CD14-positive monocyte (primary cell): Measurements from ENCODE around the gene ODR4. TPM values are rescaled to one million over a fixed set of nuclear protein-coding genes. Genes with fewer than 3 reads are reported as not detected.

Experiments used
- DNase-seq, 3 donors: peaks; one replicate each; pipeline ENCODE4 v3.0.0-alpha.2; 2011 to 2022
- H2AFZ ChIP-seq: 2 replicates; pipeline ENCODE4 v1.6.0; 2012; ENCODE audit warnings: mild to moderate bottlenecking, low read depth, low read length, inconsistent platforms; ENCODE audit not compliant: insufficient read depth, poor library complexity, severe bottlenecking
- H3K27ac ChIP-seq, 2 donors: 1 replicate in 1 of 2; 2 replicates in 1 of 2; pipeline ENCODE4 v1.5.1; 2012 to 2013; ENCODE audit warnings: low read length in 2 of 2, control low read depth in 1 of 2, inconsistent platforms in 1 of 2, low read depth in 1 of 2, mild to moderate bottlenecking in 1 of 2
- H3K27me3 ChIP-seq, 2 donors: one replicate each; pipeline versions ENCODE4 v1.6.0 to v1.6.1; 2011 to 2013; ENCODE audit warnings: low read length in 2 of 2; ENCODE audit not compliant: control insufficient read depth in 2 of 2, insufficient read depth in 2 of 2
- H3K36me3 ChIP-seq, 2 donors: replicated peaks in 1 of 2; 1 replicate in 1 of 2; 2 replicates in 1 of 2; pipeline versions ENCODE4 v1.5.1 to v1.6.1; 2012 to 2013; ENCODE audit warnings: low read length in 2 of 2, control low read depth in 1 of 2, inconsistent platforms in 1 of 2, mild to moderate bottlenecking in 1 of 2; ENCODE audit not compliant: insufficient read depth in 2 of 2, control insufficient read depth in 1 of 2
- H3K4me1 ChIP-seq, 2 donors: 1 replicate in 1 of 2; 2 replicates in 1 of 2; pipeline versions ENCODE4 v1.5.1 to v1.6.1; 2012 to 2013; ENCODE audit warnings: low read length in 2 of 2, control low read depth in 1 of 2, inconsistent platforms in 1 of 2, mild to moderate bottlenecking in 1 of 2, moderate library complexity in 1 of 2; ENCODE audit not compliant: insufficient read depth in 2 of 2, control insufficient read depth in 1 of 2
- H3K4me2 ChIP-seq: replicated peaks from 2 replicates; pipeline ENCODE3; 2012; ENCODE audit warnings: low read length, moderate library complexity, mild to moderate bottlenecking; ENCODE audit not compliant: poor library complexity, severe bottlenecking; ENCODE audit errors: extremely low read depth
- H3K4me3 ChIP-seq, 3 experiments: fragments of 200-600 bp in 1 of 3; sonication (generic) in 1 of 3; replicated peaks in 1 of 3; 1 replicate in 2 of 3; 2 replicates in 1 of 3; pipeline ENCODE4 v1.5.1; 2011 to 2013; ENCODE audit warnings: low read length in 3 of 3, mild to moderate bottlenecking in 3 of 3, control low read depth in 2 of 3, low read depth in 2 of 3, inconsistent platforms in 1 of 3, moderate library complexity in 1 of 3
- H3K79me2 ChIP-seq: 2 replicates; pipeline ENCODE4 v1.6.0; 2012; ENCODE audit warnings: mild to moderate bottlenecking, control low read depth, inconsistent platforms, low read length, moderate library complexity; ENCODE audit not compliant: insufficient read depth
- H3K9ac ChIP-seq: 2 replicates; pipeline ENCODE4 v1.6.0; 2017; ENCODE audit warnings: low read length, mild to moderate bottlenecking; ENCODE audit not compliant: insufficient read depth, poor library complexity, severe bottlenecking
- H3K9me3 ChIP-seq, 2 donors: replicated peaks in 1 of 2; 1 replicate in 1 of 2; 2 replicates in 1 of 2; pipeline versions ENCODE4 v1.5.1 to v1.6.1; 2012 to 2013; ENCODE audit warnings: low read length in 2 of 2, control low read depth in 1 of 2; ENCODE audit not compliant: control insufficient read depth in 1 of 2, insufficient read depth in 1 of 2
- H4K20me1 ChIP-seq: 2 replicates; pipeline ENCODE4 v1.6.0; 2012; ENCODE audit warnings: mild to moderate bottlenecking, low read length, control low read depth, moderate library complexity; ENCODE audit not compliant: insufficient read depth
- H3K27ac Mint-ChIP-seq, 7 donors: one replicate each; pipeline ENCODE4 v1.8.0; 2020; ENCODE audit warnings: mild to moderate bottlenecking in 7 of 7, mixed read lengths in 7 of 7, moderate library complexity in 6 of 7, inconsistent platforms in 2 of 7
- H3K27me3 Mint-ChIP-seq, 3 donors: one replicate each; pipeline ENCODE4 v1.8.0; 2021 to 2022; ENCODE audit warnings: low read depth in 3 of 3, mild to moderate bottlenecking in 3 of 3, mixed read lengths in 3 of 3, moderate library complexity in 3 of 3, inconsistent platforms in 1 of 3
- H3K36me3 Mint-ChIP-seq, 2 donors: one replicate each; pipeline ENCODE4 v1.8.0; 2020; ENCODE audit warnings: mixed read lengths in 2 of 2, inconsistent platforms in 1 of 2, mild to moderate bottlenecking in 1 of 2
- H3K4me1 Mint-ChIP-seq: one replicate; pipeline ENCODE4 v1.8.0; 2020; ENCODE audit warnings: mild to moderate bottlenecking, mixed read lengths
- H3K4me3 Mint-ChIP-seq, 2 donors: one replicate each; pipeline ENCODE4 v1.8.0; 2020; ENCODE audit warnings: mild to moderate bottlenecking in 2 of 2, mixed read lengths in 2 of 2, moderate library complexity in 1 of 2
- H3K9me3 Mint-ChIP-seq, 7 donors: one replicate each; pipeline ENCODE4 v1.8.0; 2020 to 2022; ENCODE audit warnings: mixed read lengths in 7 of 7, mild to moderate bottlenecking in 6 of 7, moderate library complexity in 6 of 7, inconsistent platforms in 2 of 7
- whole genome bisulfite sequencing: methylation state at CpG from one replicate; pipeline ENCODE4 v1.1.5; 2013; ENCODE audit warnings: missing lambda C conversion rate; ENCODE audit not compliant: insufficient coverage; 5-methylcytosine and 5-hydroxymethylcytosine counted together
- intact Hi-C, 2 donors: fragments of 100-400 bp; cut with micrococcal nuclease; formaldehyde crosslinking; loops; one replicate each; pipeline versions ENCODE4 v1.15.0 to v1.15.1; 2023
- polyA minus RNA-seq: library from RNA; depleted of rRNA, polyadenylated mRNA; stranded (reverse); fragments of >200 nt; gene quantifications from 2 replicates; pipeline ENCODE4 v1.2.3, GENCODE V29; 2012
- polyA plus RNA-seq, 3 donors: library from polyadenylated mRNA; depleted of rRNA in 1 of 3; unstranded in 2 of 3; stranded (reverse) in 1 of 3; fragments of 300-500 nt in 2 of 3; fragments of >200 nt in 1 of 3; fragmentation: Illumina TruSeq in 2 of 3; gene quantifications; 1 replicate in 2 of 3; 2 replicates in 1 of 3; pipeline ENCODE4 v1.2.3, GENCODE V29; 2012 to 2021
- total RNA-seq, 12 experiments: library from RNA in 1 of 12; stranded (reverse) in 1 of 12; fragments of 120-200 nt in 1 of 12; gene quantifications; one replicate each; pipeline ENCODE4 v1.2.4 and lab custom pipeline; 2013 to 2026; ENCODE audit warnings: mixed read lengths in 6 of 12, inconsistent platforms in 1 of 12
- TF ChIP-seq, protein P1 (sequence below): fragments of 200-600 bp; IDR thresholded peaks from one replicate; pipeline ENCODE4 v1.8.0; 2022; ENCODE audit warnings: antibody characterized with exemption, mild to moderate bottlenecking

Gene ODR4
- total RNA-seq (2013), result 23.6 TPM
- polyA plus RNA-seq (10 to 100 TPM in 1 of 3 donors, 1 to 10 TPM in 2; 6.4 to 10.1 (median 9.7) TPM), polyA minus RNA-seq (4.7 and 5.8 TPM in 2 replicates), total RNA-seq (lab: John Stamatoyannopoulos, UW) (27.7 to 75.5 (median 46.9) reads per million in 11 experiments)

DNA sequence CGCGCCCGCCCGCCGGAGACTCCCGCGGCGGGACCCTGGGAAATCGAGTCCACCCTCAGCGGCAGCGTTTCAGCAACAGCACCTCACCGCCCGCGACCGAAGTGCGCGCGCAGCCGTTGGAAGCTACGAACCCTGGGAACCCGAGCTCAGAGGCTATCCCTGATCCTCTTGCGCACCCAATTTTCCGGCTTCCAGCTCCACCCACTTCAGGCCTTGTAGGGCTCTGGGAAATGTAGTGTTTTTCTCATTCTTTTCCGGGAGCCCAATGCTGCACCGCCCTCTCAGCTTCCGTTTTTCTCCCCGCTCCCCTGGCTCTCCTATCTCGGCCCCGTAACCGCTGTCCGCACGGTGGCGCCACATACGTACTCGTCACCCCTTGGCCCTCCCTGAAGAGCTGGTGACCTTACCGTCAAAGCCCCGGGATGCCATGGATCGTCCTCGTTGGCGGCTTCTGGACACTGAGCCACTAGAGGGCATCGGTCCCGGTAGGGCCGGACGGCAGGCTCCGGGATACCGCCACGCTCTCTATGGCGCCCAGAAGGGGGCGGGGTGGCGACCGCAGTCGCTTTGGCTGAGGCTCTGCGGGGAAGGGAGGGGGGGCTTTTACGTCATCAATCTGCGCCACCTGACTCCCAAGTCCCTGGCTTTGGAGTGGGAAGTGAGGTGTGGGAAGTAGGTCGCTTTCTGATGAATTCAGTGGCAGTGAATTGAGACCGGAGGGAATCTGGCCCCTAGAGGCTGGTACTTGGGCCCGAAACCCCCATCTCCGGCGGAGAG is at the start of gene ODR4, which contains the start of gene TPR:
Gene ODR4, plus strand, starts transcription at position 687 of the 777 bp plus-strand sequence. CDS start 3,948 bp downstream, outside the sequence.
Gene TPR, minus strand, starts transcription at position 102 of the 777 bp plus-strand sequence. CDS start 225 bp downstream, outside the sequence.
- Mint-ChIP-seq H3K36me3 (peaks cover 30 to 34% of the 10 kb centered on the region in 2 donors), H3K4me1 (peaks cover 14% of the 10 kb centered on the region), H3K9me3 (no peaks in the 10 kb centered on the region), H3K27ac (peak within 1 kb of the TSS; percentile 98 to 100 (median 99)), H3K4me3 (peak within 1 kb of the TSS; percentile 95 to 98), H3K27me3 (no peaks in the 10 kb centered on the region)
- under 1% methylated on average over 52 of the region's 60 CpGs for WGBS
- Histone ChIP-seq H3K9me3 (no peaks in the 10 kb centered on the region), H3K4me1 (peaks cover 13 to 27% of the 10 kb centered on the region in 2 donors), H4K20me1 (peaks cover 10% of the 10 kb centered on the region), H3K27me3 (no peaks in the 10 kb centered on the region), H3K36me3 (peaks cover 20 to 30% of the 10 kb centered on the region in 2 donors), H3K27ac (peak within 1 kb of the TSS; percentile 92 to 98), H3K4me2 (peak within 1 kb of the TSS; percentile 86), H3K79me2 (peaks cover 80% of the 10 kb centered on the region), H3K4me3 (peak within 1 kb of the TSS; percentile 70 to 97 (median 89)), H3K9ac (peak within 1 kb of the TSS; percentile 81), H2AFZ (peak within 1 kb of the TSS; percentile 90)
- intact Hi-C loops, result loop anchor here in 1 of 2 donors (10.0 kb wide), 1 partner anchor 1221 kb away; the partner anchor contains the start of genes SWT1 and TRMT1L
- peak; percentile 98 to 99 (median 99) for DNase-seq
- TF ChIP-seq, protein P1, sequence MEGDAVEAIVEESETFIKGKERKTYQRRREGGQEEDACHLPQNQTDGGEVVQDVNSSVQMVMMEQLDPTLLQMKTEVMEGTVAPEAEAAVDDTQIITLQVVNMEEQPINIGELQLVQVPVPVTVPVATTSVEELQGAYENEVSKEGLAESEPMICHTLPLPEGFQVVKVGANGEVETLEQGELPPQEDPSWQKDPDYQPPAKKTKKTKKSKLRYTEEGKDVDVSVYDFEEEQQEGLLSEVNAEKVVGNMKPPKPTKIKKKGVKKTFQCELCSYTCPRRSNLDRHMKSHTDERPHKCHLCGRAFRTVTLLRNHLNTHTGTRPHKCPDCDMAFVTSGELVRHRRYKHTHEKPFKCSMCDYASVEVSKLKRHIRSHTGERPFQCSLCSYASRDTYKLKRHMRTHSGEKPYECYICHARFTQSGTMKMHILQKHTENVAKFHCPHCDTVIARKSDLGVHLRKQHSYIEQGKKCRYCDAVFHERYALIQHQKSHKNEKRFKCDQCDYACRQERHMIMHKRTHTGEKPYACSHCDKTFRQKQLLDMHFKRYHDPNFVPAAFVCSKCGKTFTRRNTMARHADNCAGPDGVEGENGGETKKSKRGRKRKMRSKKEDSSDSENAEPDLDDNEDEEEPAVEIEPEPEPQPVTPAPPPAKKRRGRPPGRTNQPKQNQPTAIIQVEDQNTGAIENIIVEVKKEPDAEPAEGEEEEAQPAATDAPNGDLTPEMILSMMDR, result peak; percentile 86

DNA sequence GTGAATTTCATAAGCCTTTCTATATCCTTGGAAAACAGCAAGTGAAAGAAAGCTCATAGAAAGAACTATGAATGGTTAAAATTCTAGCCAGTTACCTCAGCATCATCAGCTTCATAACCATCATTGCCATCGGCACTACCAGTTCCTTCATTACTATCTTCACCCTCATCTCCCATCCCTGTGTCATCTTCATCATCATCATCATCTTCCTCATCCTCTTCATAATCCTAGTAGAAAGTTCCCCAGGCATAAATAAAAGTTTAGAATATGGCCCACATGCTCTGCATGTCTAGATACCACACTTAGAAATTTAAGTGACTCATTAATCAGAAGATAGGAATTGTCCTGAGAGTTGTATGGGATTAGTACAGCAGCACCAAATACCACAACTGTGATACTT is 49.6 kb upstream of the ODR4 start:
- intact Hi-C loops, result no loop called here
- Histone ChIP-seq H2AFZ (no peak overlapping the region), H4K20me1 (no peaks in the 10 kb centered on the region), H3K9me3 (no peaks in the 10 kb centered on the region), H3K36me3 (peaks cover 91 to 96% of the 10 kb centered on the region in 2 donors), H3K27me3 (no peaks in the 10 kb centered on the region), H3K4me3 (no peak overlapping the region), H3K27ac (no peak overlapping the region), H3K79me2 (no peaks in the 10 kb centered on the region), H3K9ac (no peak overlapping the region), H3K4me1 (no peaks in the 10 kb centered on the region), H3K4me2 (no peak overlapping the region)
- H3K27me3 Mint-ChIP-seq, result no peaks in the 10 kb centered on the region
- H3K4me1 Mint-ChIP-seq, result no peaks in the 10 kb centered on the region
- 100% methylated on average over 1 of the region's 1 CpG for WGBS
- no peak overlapping the region for H3K4me3 Mint-ChIP-seq
- TF ChIP-seq, protein P1, result no peak
- DNase-seq, result no peak
- H3K9me3 Mint-ChIP-seq, result no peaks in the 10 kb centered on the region
- peak overlapping the region in 2 of 7 donors; percentile 1 to 3 for H3K27ac Mint-ChIP-seq
- peaks cover 79 to 83% of the 10 kb centered on the region in 2 donors for H3K36me3 Mint-ChIP-seq
